B cell (primary cell): ENCODE measurements around the gene MAPK10. TPM values are rescaled to one million over a fixed set of nuclear protein-coding genes. Genes with fewer than 3 reads are reported as not detected.

Source experiments
- ATAC-seq: fragments of 200-7000 bp; cut with Tn5 transposase; one replicate; pipeline ENCODE4 v1.10.0; 2021; ENCODE audit warnings: low read depth, mild to moderate bottlenecking, moderate number of reproducible peaks, moderate library complexity
- CTCF ChIA-PET: fragments of 350-600 bp; sonication (Branson Sonifier 250); formaldehyde crosslinking; loops from one replicate; lab custom pipeline; 2021; ENCODE audit warnings: antibody characterized with exemption, inconsistent platforms; lab: Charles Lee
- POLR2A ChIA-PET: fragments of 350-600 bp; sonication (Branson Sonifier 250); formaldehyde crosslinking; loops from one replicate; lab custom pipeline; 2021; ENCODE audit warnings: antibody characterized with exemption; lab: Charles Lee
- DNase-seq: peaks from one replicate; pipeline ENCODE4 v3.0.0; 2013
- H2AFZ ChIP-seq: 2 replicates; pipeline ENCODE4 v1.6.1; 2012; ENCODE audit warnings: mild to moderate bottlenecking, low read depth, low read length; ENCODE audit not compliant: insufficient read depth, poor library complexity, severe bottlenecking
- H3K27ac ChIP-seq, 2 donors: 1 replicate in 1 of 2; 2 replicates in 1 of 2; pipeline ENCODE4 v1.5.1; 2012 to 2013; ENCODE audit warnings: low read length in 2 of 2, mild to moderate bottlenecking in 2 of 2, moderate library complexity in 1 of 2
- H3K27me3 ChIP-seq, 4 experiments: fragments of 200-600 bp in 1 of 4; sonication (generic) in 1 of 4; replicated peaks in 1 of 4; 1 replicate in 2 of 4; 2 replicates in 2 of 4; pipeline versions ENCODE4 v1.6.1 to v1.7.0; 2013 to 2016; ENCODE audit warnings: low read length in 3 of 4, mild to moderate bottlenecking in 2 of 4, mixed read lengths in 1 of 4, moderate library complexity in 1 of 4; ENCODE audit not compliant: insufficient read depth in 4 of 4, control insufficient read depth in 3 of 4; ENCODE audit errors: control extremely low read depth in 1 of 4
- H3K36me3 ChIP-seq, 2 experiments: replicated peaks in 1 of 2; 1 replicate in 1 of 2; 2 replicates in 1 of 2; pipeline versions ENCODE4 v1.6.1 to v1.7.1; 2013; ENCODE audit warnings: low read length in 1 of 2; ENCODE audit not compliant: insufficient read depth in 2 of 2, control insufficient read depth in 1 of 2; ENCODE audit errors: control extremely low read depth in 1 of 2, extremely low read depth in 1 of 2
- H3K4me1 ChIP-seq, 2 donors: fragments of 200-600 bp in 1 of 2; sonication (generic) in 1 of 2; 1 replicate in 1 of 2; 2 replicates in 1 of 2; pipeline versions ENCODE4 v1.5.1 to v1.6.1; 2013 to 2017; ENCODE audit warnings: low read length in 2 of 2; ENCODE audit not compliant: control insufficient read depth in 2 of 2, insufficient read depth in 2 of 2
- H3K4me2 ChIP-seq: replicated peaks from 2 replicates; pipeline ENCODE3; 2012; ENCODE audit warnings: mild to moderate bottlenecking, low read depth, low read length; ENCODE audit not compliant: poor library complexity, severe bottlenecking
- H3K4me3 ChIP-seq, 5 experiments: fragments of 200-600 bp in 1 of 5; sonication (generic) in 1 of 5; 1 replicate in 3 of 5; 2 replicates in 2 of 5; pipeline versions ENCODE4 v1.5.1 to v1.7.0; 2011 to 2016; ENCODE audit warnings: low read length in 4 of 5, mild to moderate bottlenecking in 4 of 5, low read depth in 2 of 5, control low read depth in 1 of 5, moderate library complexity in 1 of 5; ENCODE audit not compliant: insufficient read depth in 1 of 5; ENCODE audit errors: control extremely low read depth in 1 of 5, extremely low read depth in 1 of 5
- H3K79me2 ChIP-seq: fragments of 200-600 bp; sonication (generic); one replicate; pipeline ENCODE4 v1.6.0; 2016; ENCODE audit warnings: low read length; ENCODE audit not compliant: control insufficient read depth, insufficient read depth
- H3K9ac ChIP-seq: fragments of 200-600 bp; sonication (generic); 2 replicates; pipeline ENCODE4 v1.6.1; 2017; ENCODE audit warnings: mild to moderate bottlenecking, low read length, moderate library complexity
- H3K9me3 ChIP-seq, 3 donors: one replicate each; pipeline versions ENCODE4 v1.6.1 to v1.7.1; 2013; ENCODE audit warnings: low read length in 2 of 3; ENCODE audit not compliant: control insufficient read depth in 2 of 3, insufficient read depth in 1 of 3; ENCODE audit errors: control extremely low read depth in 1 of 3
- H4K20me1 ChIP-seq: 2 replicates; pipeline ENCODE4 v1.6.0; 2012; ENCODE audit warnings: mild to moderate bottlenecking, low read length; ENCODE audit not compliant: insufficient read depth, control insufficient read depth, poor library complexity, severe bottlenecking
- H3K27ac Mint-ChIP-seq: one replicate; pipeline ENCODE4 v1.8.0; 2021; ENCODE audit warnings: mixed read lengths
- H3K27me3 Mint-ChIP-seq: one replicate; pipeline ENCODE4 v1.8.0; 2021; ENCODE audit warnings: mixed read lengths
- H3K4me1 Mint-ChIP-seq: one replicate; pipeline ENCODE4 v1.8.0; 2021; ENCODE audit warnings: mixed read lengths
- H3K4me3 Mint-ChIP-seq: one replicate; pipeline ENCODE4 v1.8.0; 2021; ENCODE audit warnings: mixed read lengths
- H3K9me3 Mint-ChIP-seq: one replicate; pipeline ENCODE4 v1.8.0; 2022; ENCODE audit warnings: mixed read lengths; ENCODE audit not compliant: insufficient read depth
- EZH2 ChIP-seq: IDR thresholded peaks from 2 replicates; pipeline ENCODE4 v1.6.1; 2012; ENCODE audit warnings: borderline replicate concordance, low read depth, mild to moderate bottlenecking, moderate library complexity, low read length; ENCODE audit not compliant: insufficient read depth, poor library complexity, severe bottlenecking
- WGBS: methylation state at CpG from one replicate; pipeline ENCODE4 v1.1.5; 2013; ENCODE audit warnings: missing lambda C conversion rate; ENCODE audit not compliant: insufficient coverage; 5-methylcytosine and 5-hydroxymethylcytosine counted together
- intact Hi-C: fragments of 100-400 bp; cut with micrococcal nuclease; formaldehyde crosslinking; loops from one replicate; pipeline ENCODE4 v1.10.0; 2022
- polyA plus RNA-seq: library from polyadenylated mRNA; depleted of rRNA; stranded (reverse); fragments of >200 nt; gene quantifications from 2 replicates; pipeline ENCODE4 v1.2.3, GENCODE V29; 2012
- total RNA-seq, 2 donors: library from RNA; stranded (reverse); fragments of 120-200 nt in 1 of 2; gene quantifications; 1 replicate in 1 of 2; 2 replicates in 1 of 2; pipeline versions ENCODE4 v1.2.3 to v1.2.4, GENCODE V29; 2013 to 2022
- TF ChIP-seq, protein P1 (sequence below): fragments of 200-600 bp; IDR thresholded peaks from one replicate; pipeline ENCODE4 v1.8.0; 2022; ENCODE audit warnings: antibody characterized with exemption, mild to moderate bottlenecking

MAPK10 gene
- total and polyA plus RNA-seq, 2 donors (not counting 1 experiment from before 2014, with no cell fraction given) = 0.03 to 3.1 TPM

- Histone ChIP-seq H3K36me3 (no peaks in the 10 kb centered on the region), H3K9ac (no peak overlapping the region), H4K20me1 (no peaks in the 10 kb centered on the region), H2AFZ (no peak overlapping the region), H3K4me2 (no peak overlapping the region), H3K4me1 (no peaks in the 10 kb centered on the region), H3K9me3 (no peaks in the 10 kb centered on the region), H3K27me3 (peaks cover 0 to 15% (median 3%) of the 10 kb centered on the region in 4 experiments), H3K4me3 (no peak overlapping the region), H3K79me2 (no peaks in the 10 kb centered on the region), H3K27ac (no peak overlapping the region)
- intact Hi-C loops = no loop called here
- Mint-ChIP-seq H3K27me3 (peaks cover 31% of the 10 kb centered on the region), H3K27ac (no peak overlapping the region), H3K4me3 (no peak overlapping the region), H3K4me1 (no peaks in the 10 kb centered on the region), H3K9me3 (no peaks in the 10 kb centered on the region)
- ATAC-seq (no peak), DNase-seq (no peak)
- WGBS = 0% methylated on average over 1 of the region's 4 CpGs
- ChIA-PET CTCF (interaction anchor here (0.7 to 3.4 kb wide), 6 partner anchors 10 to 948 kb away, joined by 3 to 14 read pairs (median 4); no protein-coding TSS in a partner anchor), POLR2A (no interaction called here)
- TF ChIP-seq, protein P1, sequence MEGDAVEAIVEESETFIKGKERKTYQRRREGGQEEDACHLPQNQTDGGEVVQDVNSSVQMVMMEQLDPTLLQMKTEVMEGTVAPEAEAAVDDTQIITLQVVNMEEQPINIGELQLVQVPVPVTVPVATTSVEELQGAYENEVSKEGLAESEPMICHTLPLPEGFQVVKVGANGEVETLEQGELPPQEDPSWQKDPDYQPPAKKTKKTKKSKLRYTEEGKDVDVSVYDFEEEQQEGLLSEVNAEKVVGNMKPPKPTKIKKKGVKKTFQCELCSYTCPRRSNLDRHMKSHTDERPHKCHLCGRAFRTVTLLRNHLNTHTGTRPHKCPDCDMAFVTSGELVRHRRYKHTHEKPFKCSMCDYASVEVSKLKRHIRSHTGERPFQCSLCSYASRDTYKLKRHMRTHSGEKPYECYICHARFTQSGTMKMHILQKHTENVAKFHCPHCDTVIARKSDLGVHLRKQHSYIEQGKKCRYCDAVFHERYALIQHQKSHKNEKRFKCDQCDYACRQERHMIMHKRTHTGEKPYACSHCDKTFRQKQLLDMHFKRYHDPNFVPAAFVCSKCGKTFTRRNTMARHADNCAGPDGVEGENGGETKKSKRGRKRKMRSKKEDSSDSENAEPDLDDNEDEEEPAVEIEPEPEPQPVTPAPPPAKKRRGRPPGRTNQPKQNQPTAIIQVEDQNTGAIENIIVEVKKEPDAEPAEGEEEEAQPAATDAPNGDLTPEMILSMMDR = no peak
- no peak for TF ChIP-seq EZH2
These were observed 327.3 kb downstream of the MAPK10 start for GRCh38 chr4:86032476-86033022.

GRCh38 chr4:86031927-86032326 lies 327.9 kb downstream of the MAPK10 start:
- POLR2A ChIA-PET = no interaction called here
- WGBS = no CpG with 5 or more reads among the region's 3 CpGs
- Histone ChIP-seq H3K4me2 (no peak overlapping the region), H4K20me1 (no peaks in the 10 kb centered on the region), H3K9ac (no peak overlapping the region), H2AFZ (no peak overlapping the region), H3K27ac (no peak overlapping the region), H3K4me1 (no peaks in the 10 kb centered on the region), H3K79me2 (no peaks in the 10 kb centered on the region), H3K4me3 (no peak overlapping the region), H3K27me3 (peaks cover 0 to 15% (median 3%) of the 10 kb centered on the region in 4 experiments), H3K36me3 (no peaks in the 10 kb centered on the region), H3K9me3 (no peaks in the 10 kb centered on the region)
- DNase-seq (no peak), ATAC-seq (no peak)
- CTCF ChIA-PET = interaction anchor here (0.7 to 3.4 kb wide), 5 partner anchors 11 to 948 kb away, joined by 3 to 14 read pairs (median 4); no protein-coding TSS in a partner anchor
- H3K27me3 Mint-ChIP-seq = peaks cover 31% of the 10 kb centered on the region
- H3K27ac Mint-ChIP-seq = no peak overlapping the region
- no peak overlapping the region for H3K4me3 Mint-ChIP-seq
- TF ChIP-seq, protein P1 = no peak
- no peak for TF ChIP-seq EZH2
- no peaks in the 10 kb centered on the region for H3K4me1 Mint-ChIP-seq
- intact Hi-C loops = no loop called here
- H3K9me3 Mint-ChIP-seq = no peaks in the 10 kb centered on the region
